Karpas-422 (cell line): ENCODE measurements around the gene SLC30A2. TPM values are rescaled to one million over a fixed set of nuclear protein-coding genes. Genes with fewer than 3 reads are reported as not detected.

Experiments used
- DNase-seq: peaks from one replicate; pipeline ENCODE4 v3.0.0-alpha.2; 2015
- H2AFZ ChIP-seq: fragments of 200-600 bp; sonication (generic); 2 replicates; pipeline ENCODE4 v1.6.1; 2014; ENCODE audit warnings: antibody characterized with exemption, low read length, mixed read lengths
- H3K27ac ChIP-seq: fragments of 200-600 bp; sonication (generic); 2 replicates; pipeline ENCODE4 v1.5.1; 2014; ENCODE audit warnings: mild to moderate bottlenecking, low read length, moderate library complexity
- H3K27me3 ChIP-seq: fragments of 200-600 bp; sonication (generic); 2 replicates; pipeline ENCODE4 v1.6.1; 2014; ENCODE audit warnings: low read length, mixed read lengths
- H3K36me3 ChIP-seq: fragments of 200-600 bp; sonication (generic); 2 replicates; pipeline ENCODE4 v1.6.1; 2014; ENCODE audit warnings: low read length, mixed read lengths; ENCODE audit not compliant: insufficient read depth
- H3K4me1 ChIP-seq: fragments of 200-600 bp; sonication (generic); 2 replicates; pipeline ENCODE4 v1.6.1; 2014; ENCODE audit warnings: mild to moderate bottlenecking, low read length, mixed read lengths
- H3K4me2 ChIP-seq: fragments of 200-600 bp; sonication (generic); 2 replicates; pipeline ENCODE4 v1.6.1; 2014; ENCODE audit warnings: low read length, low read depth, mild to moderate bottlenecking; ENCODE audit not compliant: poor library complexity, severe bottlenecking
- H3K4me3 ChIP-seq: fragments of 200-600 bp; sonication (generic); 2 replicates; pipeline ENCODE4 v1.5.1; 2014; ENCODE audit warnings: mild to moderate bottlenecking, antibody characterized with exemption, low read length, mixed read lengths
- H3K79me2 ChIP-seq: fragments of 200-600 bp; sonication (generic); 2 replicates; pipeline ENCODE4 v1.6.1; 2014; ENCODE audit warnings: mild to moderate bottlenecking, low read length, mixed read lengths
- H3K9ac ChIP-seq: fragments of 200-600 bp; sonication (generic); 2 replicates; pipeline ENCODE4 v1.6.0; 2014; ENCODE audit warnings: low read length
- H3K9me2 ChIP-seq: fragments of 200-600 bp; sonication (generic), shearing (Covaris generic); replicated peaks from 2 replicates; pipeline ENCODE4 v1.6.0; 2014; ENCODE audit warnings: mild to moderate bottlenecking, low read length, moderate library complexity; ENCODE audit not compliant: insufficient read depth
- H3K9me3 ChIP-seq: fragments of 300-700, 200-600 bp; sonication (generic); 2 replicates; pipeline ENCODE4 v1.6.1; 2014; ENCODE audit warnings: low read length, mixed read lengths
- H4K20me1 ChIP-seq: fragments of 200-600 bp; sonication (generic); 2 replicates; pipeline ENCODE4 v1.6.1; 2014; ENCODE audit warnings: mild to moderate bottlenecking, antibody characterized with exemption, low read length, low read depth; ENCODE audit not compliant: insufficient read depth
- total RNA-seq: library from RNA; depleted of rRNA; stranded (reverse); fragments of >200 nt; shearing (Covaris generic); gene quantifications from 2 replicates; pipeline ENCODE4 v1.2.3, GENCODE V29; 2014; ENCODE audit warnings: low replicate concordance

SLC30A2 gene
- total RNA-seq, 1 experiment from 2014 or later: not detected

GRCh38 chr1:26032656-26033357 is 13.1 kb downstream of the SLC30A2 start:
- H3K9ac ChIP-seq: no peak overlapping the region
- H3K9me2 ChIP-seq: no peaks in the 10 kb centered on the region
- H4K20me1 ChIP-seq: no peaks in the 10 kb centered on the region
- no peaks in the 10 kb centered on the region for H3K79me2 ChIP-seq
- no peak overlapping the region for H3K4me2 ChIP-seq
- H3K9me3 ChIP-seq: no peaks in the 10 kb centered on the region
- H3K36me3 ChIP-seq: no peaks in the 10 kb centered on the region
- no peak overlapping the region for H3K27ac ChIP-seq
- no peak for DNase-seq
- no peaks in the 10 kb centered on the region for H3K27me3 ChIP-seq
- no peak overlapping the region for H2AFZ ChIP-seq
- peaks cover 13% of the 10 kb centered on the region for H3K4me1 ChIP-seq
- H3K4me3 ChIP-seq: no peak overlapping the region

- H3K9me3 ChIP-seq: no peaks in the 10 kb centered on the region
- H3K9ac ChIP-seq: no peak overlapping the region
- no peaks in the 10 kb centered on the region for H3K27me3 ChIP-seq
- peaks cover 13% of the 10 kb centered on the region for H3K4me1 ChIP-seq
- no peaks in the 10 kb centered on the region for H3K9me2 ChIP-seq
- H3K27ac ChIP-seq: no peak overlapping the region
- H4K20me1 ChIP-seq: no peaks in the 10 kb centered on the region
- no peak overlapping the region for H3K4me2 ChIP-seq
- no peaks in the 10 kb centered on the region for H3K79me2 ChIP-seq
- DNase-seq: no peak
- H2AFZ ChIP-seq: no peak overlapping the region
- no peaks in the 10 kb centered on the region for H3K36me3 ChIP-seq
- no peak overlapping the region for H3K4me3 ChIP-seq
Measured at GRCh38 chr1:26031611-26032220, 14.2 kb downstream of the SLC30A2 start.

GRCh38 chr1:26031196-26031595 is 14.7 kb downstream of the SLC30A2 start:
- Histone ChIP-seq H2AFZ (no peak overlapping the region), H3K36me3 (no peaks in the 10 kb centered on the region), H3K9ac (no peak overlapping the region), H3K27me3 (no peaks in the 10 kb centered on the region), H3K9me2 (no peaks in the 10 kb centered on the region), H3K4me3 (no peak overlapping the region), H3K27ac (no peak overlapping the region), H3K79me2 (no peaks in the 10 kb centered on the region), H4K20me1 (no peaks in the 10 kb centered on the region), H3K9me3 (no peaks in the 10 kb centered on the region), H3K4me1 (peaks cover 12% of the 10 kb centered on the region), H3K4me2 (no peak overlapping the region)
- no peak for DNase-seq

- no peak overlapping the region for H2AFZ ChIP-seq
- H3K9me3 ChIP-seq: no peaks in the 10 kb centered on the region
- H3K36me3 ChIP-seq: no peaks in the 10 kb centered on the region
- no peak for DNase-seq
- H3K4me3 ChIP-seq: no peak overlapping the region
- no peaks in the 10 kb centered on the region for H3K79me2 ChIP-seq
- H3K27ac ChIP-seq: no peak overlapping the region
- no peak overlapping the region for H3K4me2 ChIP-seq
- H3K27me3 ChIP-seq: no peaks in the 10 kb centered on the region
- no peaks in the 10 kb centered on the region for H4K20me1 ChIP-seq
- peaks cover 2% of the 10 kb centered on the region; the same call in 1 of the 2 replicates for H3K4me1 ChIP-seq
- H3K9ac ChIP-seq: no peak overlapping the region
- no peaks in the 10 kb centered on the region for H3K9me2 ChIP-seq
Measured at GRCh38 chr1:26029864-26030481, 15.9 kb downstream of the SLC30A2 start.

GRCh38 chr1:26029054-26029863 is 16.7 kb downstream of the SLC30A2 start:
- no peaks in the 10 kb centered on the region for H3K9me2 ChIP-seq
- no peak for DNase-seq
- H3K79me2 ChIP-seq: no peaks in the 10 kb centered on the region
- no peaks in the 10 kb centered on the region for H4K20me1 ChIP-seq
- H2AFZ ChIP-seq: no peak overlapping the region
- no peaks in the 10 kb centered on the region for H3K27me3 ChIP-seq
- H3K4me2 ChIP-seq: no peak overlapping the region
- no peak overlapping the region for H3K27ac ChIP-seq
- no peak overlapping the region for H3K4me3 ChIP-seq
- no peaks in the 10 kb centered on the region for H3K9me3 ChIP-seq
- H3K4me1 ChIP-seq: no peaks in the 10 kb centered on the region
- H3K9ac ChIP-seq: no peak overlapping the region
- no peaks in the 10 kb centered on the region for H3K36me3 ChIP-seq

- Histone ChIP-seq H3K79me2 (no peaks in the 10 kb centered on the region), H3K4me2 (no peak overlapping the region), H3K9me2 (no peaks in the 10 kb centered on the region), H3K4me3 (no peak overlapping the region), H3K4me1 (no peaks in the 10 kb centered on the region), H3K9me3 (no peaks in the 10 kb centered on the region), H3K27ac (no peak overlapping the region), H4K20me1 (no peaks in the 10 kb centered on the region), H3K36me3 (no peaks in the 10 kb centered on the region), H3K9ac (no peak overlapping the region), H2AFZ (no peak overlapping the region), H3K27me3 (no peaks in the 10 kb centered on the region)
- no peak for DNase-seq
Measured at GRCh38 chr1:26028490-26028980, 17.4 kb downstream of the SLC30A2 start.

- no peak overlapping the region for H2AFZ ChIP-seq
- H3K9ac ChIP-seq: no peak overlapping the region
- H3K79me2 ChIP-seq: no peaks in the 10 kb centered on the region
- no peaks in the 10 kb centered on the region for H3K9me2 ChIP-seq
- no peaks in the 10 kb centered on the region for H3K36me3 ChIP-seq
- no peak overlapping the region for H3K4me2 ChIP-seq
- DNase-seq: no peak
- H3K27ac ChIP-seq: no peak overlapping the region
- no peak overlapping the region for H3K4me3 ChIP-seq
- H3K9me3 ChIP-seq: no peaks in the 10 kb centered on the region
- no peaks in the 10 kb centered on the region for H4K20me1 ChIP-seq
- H3K27me3 ChIP-seq: no peaks in the 10 kb centered on the region
- no peaks in the 10 kb centered on the region for H3K4me1 ChIP-seq
Measured at GRCh38 chr1:26027716-26028489, 18.0 kb downstream of the SLC30A2 start.
